ENCODE data around the gene MS4A5.

Gene MS4A5

GRCh38 chr11:60454212-60454611 is 24.8 kb downstream of the MS4A5 start:
- H3K9me3 ChIP-seq (ENCODE audit: insufficient read depth, low read depth, low read length): no peaks in the 10 kb centered on the region
- H3K36me3 ChIP-seq (ENCODE audit: insufficient read depth, low read length): no peaks in the 10 kb centered on the region
- no peaks in the 10 kb centered on the region for H3F3A ChIP-seq (ENCODE audit: low read depth)
- no peaks in the 10 kb centered on the region for H3K27me3 ChIP-seq (ENCODE audit: insufficient read depth, low read length, poor library complexity, severe bottlenecking)
- H3K4me1 ChIP-seq (ENCODE audit: insufficient read depth, low read length, poor library complexity, severe bottlenecking): peaks cover 10% of the 10 kb centered on the region
- H3K9ac ChIP-seq (ENCODE audit: low read depth, low read length, poor library complexity, severe bottlenecking): no peak overlapping the region
- no peak overlapping the region for H3K4me3 ChIP-seq (ENCODE audit: low read length, poor library complexity, severe bottlenecking)
- no peaks in the 10 kb centered on the region for H3K9me2 ChIP-seq (replicated peaks; ENCODE audit: low read depth, low read length)
- H4K20me1 ChIP-seq (ENCODE audit: insufficient read depth, low read length, poor library complexity, severe bottlenecking): no peaks in the 10 kb centered on the region
- no peaks in the 10 kb centered on the region for H3K79me2 ChIP-seq (ENCODE audit: insufficient read depth, low read length)
- no peak overlapping the region for H2AFZ ChIP-seq (ENCODE audit: low read length)
- no peak for TF ChIP-seq CTCF (conservative IDR thresholded peaks at IDR 0.05; ENCODE audit: low read length)
- TF ChIP-seq EZH2phosphoT487 (IDR thresholded peaks at IDR 0.05; ENCODE audit: borderline replicate concordance): no peak
- H3K4me2 ChIP-seq (ENCODE audit: low read depth, low read length, poor library complexity, severe bottlenecking): no peak overlapping the region

- no peak within 1 kb of the TSS for H2AFZ ChIP-seq (ENCODE audit: low read length)
- no peaks in the 10 kb centered on the region for H3F3A ChIP-seq (ENCODE audit: low read depth)
- no peaks in the 10 kb centered on the region for H4K20me1 ChIP-seq (ENCODE audit: insufficient read depth, low read length, poor library complexity, severe bottlenecking)
- H3K4me3 ChIP-seq (ENCODE audit: low read length, poor library complexity, severe bottlenecking): no peak within 1 kb of the TSS
- H3K79me2 ChIP-seq (ENCODE audit: insufficient read depth, low read length): no peaks in the 10 kb centered on the region
- H3K9me3 ChIP-seq (ENCODE audit: insufficient read depth, low read depth, low read length): no peaks in the 10 kb centered on the region
- TF ChIP-seq EZH2phosphoT487 (IDR thresholded peaks at IDR 0.05; ENCODE audit: borderline replicate concordance) (no peak), CTCF (conservative IDR thresholded peaks at IDR 0.05; ENCODE audit: low read length) (no peak)
- H3K4me1 ChIP-seq (ENCODE audit: insufficient read depth, low read length, poor library complexity, severe bottlenecking): peaks cover 10% of the 10 kb centered on the region
- H3K27me3 ChIP-seq (ENCODE audit: insufficient read depth, low read length, poor library complexity, severe bottlenecking): no peaks in the 10 kb centered on the region
- H3K4me2 ChIP-seq (ENCODE audit: low read depth, low read length, poor library complexity, severe bottlenecking): peak within 1 kb of the TSS; percentile 19
- H3K9me2 ChIP-seq (replicated peaks; ENCODE audit: low read depth, low read length): no peaks in the 10 kb centered on the region
- no peak within 1 kb of the TSS for H3K9ac ChIP-seq (ENCODE audit: low read depth, low read length, poor library complexity, severe bottlenecking)
- no peaks in the 10 kb centered on the region for H3K36me3 ChIP-seq (ENCODE audit: insufficient read depth, low read length)
Measured at GRCh38 chr11:60455531-60456042, 26.2 kb downstream of the MS4A5 start, which contains the start of gene MS4A1. TSS of gene MS4A1 (plus strand) at chr11:60455847. CDS start at chr11:60462375, 6,528 bp downstream.

- TF ChIP-seq EZH2phosphoT487 (IDR thresholded peaks at IDR 0.05; ENCODE audit: borderline replicate concordance): no peak
- no peak for TF ChIP-seq CTCF (conservative IDR thresholded peaks at IDR 0.05; ENCODE audit: low read length)
- no peak overlapping the region for H2AFZ ChIP-seq (ENCODE audit: low read length)
- no peaks in the 10 kb centered on the region for H3K79me2 ChIP-seq (ENCODE audit: insufficient read depth, low read length)
- no peak overlapping the region for H3K9ac ChIP-seq (ENCODE audit: low read depth, low read length, poor library complexity, severe bottlenecking)
- H3F3A ChIP-seq (ENCODE audit: low read depth): no peaks in the 10 kb centered on the region
- no peaks in the 10 kb centered on the region for H3K9me2 ChIP-seq (replicated peaks; ENCODE audit: low read depth, low read length)
- H3K4me2 ChIP-seq (ENCODE audit: low read depth, low read length, poor library complexity, severe bottlenecking): no peak overlapping the region
- no peaks in the 10 kb centered on the region for H3K9me3 ChIP-seq (ENCODE audit: insufficient read depth, low read depth, low read length)
- H3K36me3 ChIP-seq (ENCODE audit: insufficient read depth, low read length): no peaks in the 10 kb centered on the region
- H3K4me3 ChIP-seq (ENCODE audit: low read length, poor library complexity, severe bottlenecking): no peak overlapping the region
- H4K20me1 ChIP-seq (ENCODE audit: insufficient read depth, low read length, poor library complexity, severe bottlenecking): no peaks in the 10 kb centered on the region
- H3K27me3 ChIP-seq (ENCODE audit: insufficient read depth, low read length, poor library complexity, severe bottlenecking): no peaks in the 10 kb centered on the region
- H3K4me1 ChIP-seq (ENCODE audit: insufficient read depth, low read length, poor library complexity, severe bottlenecking): peaks cover 10% of the 10 kb centered on the region
Measured at GRCh38 chr11:60457576-60457975, 28.2 kb downstream of the MS4A5 start.
